Measurements from ENCODE around the gene RHEB.

RHEB gene

DNA sequence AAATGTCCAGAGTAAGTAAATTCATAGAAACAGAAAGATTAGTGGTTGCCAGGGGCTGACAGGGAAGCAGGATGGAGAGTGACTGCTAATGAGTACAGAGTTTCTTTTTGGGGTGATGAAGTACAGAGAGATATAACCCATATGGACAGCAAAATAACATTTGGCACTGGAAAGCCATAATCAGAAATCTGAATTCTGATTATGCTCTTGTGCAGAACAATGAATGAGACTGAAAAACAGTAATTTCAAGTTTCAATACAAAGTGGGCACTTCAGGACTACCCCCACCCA lies 4.5 kb downstream of the RHEB start:
- DNase-seq, result no peak
- no peaks in the 10 kb centered on the region for H3K9me3 Mint-ChIP-seq
- peaks cover 53% of the 10 kb centered on the region for H3K36me3 Mint-ChIP-seq (ENCODE audit: low read depth)
- no peaks in the 10 kb centered on the region for H3K27me3 Mint-ChIP-seq
- H3K4me1 Mint-ChIP-seq (ENCODE audit: low read depth), result peaks cover 73% of the 10 kb centered on the region
- H3K4me3 Mint-ChIP-seq, result peak overlapping the region; percentile 50
- H3K27ac Mint-ChIP-seq, result peak overlapping the region; percentile 50

GRCh38 chr7:151514461-151515275 lies 5.0 kb downstream of the RHEB start:
- no peaks in the 10 kb centered on the region for H3K9me3 Mint-ChIP-seq
- H3K4me1 Mint-ChIP-seq (ENCODE audit: low read depth), result peaks cover 76% of the 10 kb centered on the region
- peak overlapping the region; percentile 50 for H3K27ac Mint-ChIP-seq
- H3K27me3 Mint-ChIP-seq, result no peaks in the 10 kb centered on the region
- DNase-seq, result no peak
- peaks cover 57% of the 10 kb centered on the region for H3K36me3 Mint-ChIP-seq (ENCODE audit: low read depth)
- peak overlapping the region; percentile 50 for H3K4me3 Mint-ChIP-seq

DNA sequence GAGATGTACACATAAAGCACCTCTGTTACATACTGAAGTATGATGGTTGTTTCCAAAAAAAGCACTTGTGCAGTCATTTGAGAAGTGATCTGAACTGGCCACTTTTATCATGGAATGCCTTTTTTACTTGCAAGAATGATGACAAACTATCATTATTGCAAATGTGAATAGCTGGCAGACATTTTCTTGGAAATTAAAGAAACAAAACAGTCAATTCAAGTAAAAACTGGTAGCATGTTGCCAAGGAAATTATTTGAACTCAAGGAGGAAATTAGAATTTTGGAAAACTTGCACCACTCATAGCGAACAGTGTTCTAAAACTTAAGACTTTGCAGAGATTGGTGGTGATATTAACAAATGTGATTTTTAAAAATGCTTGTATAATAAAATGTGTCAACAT lies 6.6 kb downstream of the RHEB start:
- no peaks in the 10 kb centered on the region for H3K27me3 Mint-ChIP-seq
- H3K36me3 Mint-ChIP-seq (ENCODE audit: low read depth), result peaks cover 50% of the 10 kb centered on the region
- no peak for DNase-seq
- H3K27ac Mint-ChIP-seq, result no peak overlapping the region
- peaks cover 87% of the 10 kb centered on the region for H3K4me1 Mint-ChIP-seq (ENCODE audit: low read depth)
- H3K4me3 Mint-ChIP-seq, result no peak overlapping the region
- no peaks in the 10 kb centered on the region for H3K9me3 Mint-ChIP-seq

GRCh38 chr7:151512353-151512752 lies 7.3 kb downstream of the RHEB start:
- Mint-ChIP-seq H3K27me3 (no peaks in the 10 kb centered on the region), H3K36me3 (ENCODE audit: low read depth) (peaks cover 43% of the 10 kb centered on the region), H3K9me3 (no peaks in the 10 kb centered on the region), H3K27ac (no peak overlapping the region), H3K4me1 (ENCODE audit: low read depth) (peaks cover 85% of the 10 kb centered on the region), H3K4me3 (no peak overlapping the region)
- DNase-seq, result no peak

GRCh38 chr7:151511946-151512345 lies 7.7 kb downstream of the RHEB start:
- Mint-ChIP-seq H3K4me1 (ENCODE audit: low read depth) (peaks cover 85% of the 10 kb centered on the region), H3K9me3 (no peaks in the 10 kb centered on the region), H3K27ac (no peak overlapping the region), H3K36me3 (ENCODE audit: low read depth) (peaks cover 41% of the 10 kb centered on the region), H3K27me3 (no peaks in the 10 kb centered on the region), H3K4me3 (no peak overlapping the region)
- no peak for DNase-seq

DNA sequence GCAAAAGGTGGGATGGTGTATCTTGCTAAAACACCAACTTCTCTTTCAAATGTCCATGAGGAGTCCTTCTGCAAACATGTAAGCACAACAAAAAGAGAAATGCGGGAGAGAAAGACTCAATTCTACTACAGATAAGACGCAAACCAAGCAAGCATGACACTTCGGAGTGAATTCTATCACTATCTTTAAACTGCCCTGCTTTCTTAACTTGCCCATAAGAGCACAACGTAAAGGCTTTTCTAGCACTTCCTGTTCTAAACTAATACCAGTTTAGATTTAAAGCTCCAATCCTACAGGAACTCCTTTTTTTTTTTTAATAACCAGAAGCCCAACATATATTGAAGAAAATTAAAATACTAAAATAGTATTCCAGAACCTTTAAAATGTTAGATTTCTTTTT lies 8.4 kb downstream of the RHEB start:
- Mint-ChIP-seq H3K4me1 (ENCODE audit: low read depth) (peaks cover 85% of the 10 kb centered on the region), H3K36me3 (ENCODE audit: low read depth) (peaks cover 39% of the 10 kb centered on the region), H3K4me3 (no peak overlapping the region), H3K9me3 (no peaks in the 10 kb centered on the region), H3K27ac (no peak overlapping the region), H3K27me3 (no peaks in the 10 kb centered on the region)
- no peak for DNase-seq

- no peak for DNase-seq
- peaks cover 33% of the 10 kb centered on the region for H3K36me3 Mint-ChIP-seq (ENCODE audit: low read depth)
- no peaks in the 10 kb centered on the region for H3K9me3 Mint-ChIP-seq
- H3K4me1 Mint-ChIP-seq (ENCODE audit: low read depth), result peaks cover 83% of the 10 kb centered on the region
- peak overlapping the region; percentile 17 for H3K27ac Mint-ChIP-seq
- H3K27me3 Mint-ChIP-seq, result no peaks in the 10 kb centered on the region
- no peak overlapping the region for H3K4me3 Mint-ChIP-seq
Measured at GRCh38 chr7:151509670-151510333, 9.9 kb downstream of the RHEB start.

- Mint-ChIP-seq H3K4me1 (ENCODE audit: low read depth) (peaks cover 81% of the 10 kb centered on the region), H3K36me3 (ENCODE audit: low read depth) (peaks cover 30% of the 10 kb centered on the region), H3K27ac (no peak overlapping the region), H3K27me3 (no peaks in the 10 kb centered on the region), H3K9me3 (no peaks in the 10 kb centered on the region), H3K4me3 (no peak overlapping the region)
- no peak for DNase-seq
Measured at GRCh38 chr7:151508991-151509390, 10.7 kb downstream of the RHEB start.

- Mint-ChIP-seq H3K36me3 (ENCODE audit: low read depth) (peaks cover 27% of the 10 kb centered on the region), H3K4me3 (no peak overlapping the region), H3K27me3 (no peaks in the 10 kb centered on the region), H3K27ac (no peak overlapping the region), H3K9me3 (no peaks in the 10 kb centered on the region), H3K4me1 (ENCODE audit: low read depth) (peaks cover 81% of the 10 kb centered on the region)
- DNase-seq, result no peak
Measured at GRCh38 chr7:151507806-151508205, 11.9 kb downstream of the RHEB start.

DNA sequence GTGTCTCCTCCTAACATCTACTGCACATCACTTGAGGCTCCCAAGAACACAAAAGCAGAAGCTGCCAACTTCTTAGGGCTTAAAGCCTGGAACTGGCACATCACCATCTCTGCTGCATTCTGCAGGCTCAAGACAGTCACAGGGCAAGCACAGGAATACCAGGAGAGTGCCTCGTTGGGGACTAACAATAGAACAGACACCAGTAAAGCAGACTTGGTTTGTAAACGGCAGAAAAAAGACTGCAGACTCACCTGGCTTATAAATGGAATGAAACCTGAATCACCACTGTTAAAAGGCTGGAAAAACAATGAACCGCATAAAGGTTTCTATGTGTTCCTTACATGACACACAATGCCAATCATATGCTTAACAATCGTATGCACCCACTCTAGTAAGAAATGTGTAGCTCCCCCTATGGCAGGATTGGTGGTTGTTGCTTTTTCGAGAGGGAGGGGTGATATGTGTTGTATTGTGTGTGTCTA lies 12.8 kb downstream of the RHEB start:
- Mint-ChIP-seq H3K4me3 (no peak overlapping the region), H3K27ac (no peak overlapping the region), H3K9me3 (no peaks in the 10 kb centered on the region), H3K36me3 (ENCODE audit: low read depth) (peaks cover 27% of the 10 kb centered on the region), H3K27me3 (no peaks in the 10 kb centered on the region), H3K4me1 (ENCODE audit: low read depth) (peaks cover 80% of the 10 kb centered on the region)
- DNase-seq, result no peak

DNA sequence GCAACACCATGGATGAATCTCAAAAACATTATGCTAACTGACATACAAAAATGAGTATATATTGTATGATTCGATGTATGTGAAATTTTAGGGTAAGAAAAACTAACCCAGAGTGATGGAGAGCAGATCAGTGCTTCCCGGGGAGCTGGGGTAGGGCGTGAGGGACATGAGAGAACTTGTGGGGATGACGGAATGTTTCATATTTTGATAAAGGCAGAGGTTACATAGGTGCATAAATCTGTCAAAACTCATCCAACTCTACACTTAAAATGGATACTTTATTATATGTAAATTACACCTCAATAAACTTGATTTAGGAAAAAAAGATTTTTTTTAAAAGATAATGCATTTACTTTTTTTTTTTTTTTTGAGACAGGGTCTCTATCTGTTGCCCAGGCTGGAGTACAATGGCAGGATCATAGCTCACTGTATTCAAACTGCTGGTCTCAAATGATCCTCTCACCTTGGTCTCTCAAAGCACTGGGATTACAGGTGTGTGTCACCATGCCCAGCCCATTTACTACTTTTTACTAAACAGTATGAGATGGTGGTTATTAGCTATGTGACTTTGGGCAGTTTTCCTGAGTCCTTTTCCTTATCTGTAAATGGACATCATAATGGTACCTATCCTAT lies 13.7 kb downstream of the RHEB start:
- Mint-ChIP-seq H3K4me3 (no peak overlapping the region), H3K4me1 (ENCODE audit: low read depth) (peaks cover 80% of the 10 kb centered on the region), H3K9me3 (no peaks in the 10 kb centered on the region)

GRCh38 chr7:151505433-151505832 lies 14.3 kb downstream of the RHEB start:
- Mint-ChIP-seq H3K4me1 (ENCODE audit: low read depth) (peaks cover 81% of the 10 kb centered on the region), H3K4me3 (no peak overlapping the region), H3K9me3 (no peaks in the 10 kb centered on the region), H3K36me3 (ENCODE audit: low read depth) (peaks cover 34% of the 10 kb centered on the region), H3K27me3 (no peaks in the 10 kb centered on the region), H3K27ac (no peak overlapping the region)
- DNase-seq, result no peak

More for the DNA sequence above, 13.7 kb downstream of the RHEB start:
- H3K36me3 Mint-ChIP-seq (ENCODE audit: low read depth), result peaks cover 31% of the 10 kb centered on the region
- no peak overlapping the region for H3K27ac Mint-ChIP-seq
- no peak for DNase-seq
- no peaks in the 10 kb centered on the region for H3K27me3 Mint-ChIP-seq

DNA sequence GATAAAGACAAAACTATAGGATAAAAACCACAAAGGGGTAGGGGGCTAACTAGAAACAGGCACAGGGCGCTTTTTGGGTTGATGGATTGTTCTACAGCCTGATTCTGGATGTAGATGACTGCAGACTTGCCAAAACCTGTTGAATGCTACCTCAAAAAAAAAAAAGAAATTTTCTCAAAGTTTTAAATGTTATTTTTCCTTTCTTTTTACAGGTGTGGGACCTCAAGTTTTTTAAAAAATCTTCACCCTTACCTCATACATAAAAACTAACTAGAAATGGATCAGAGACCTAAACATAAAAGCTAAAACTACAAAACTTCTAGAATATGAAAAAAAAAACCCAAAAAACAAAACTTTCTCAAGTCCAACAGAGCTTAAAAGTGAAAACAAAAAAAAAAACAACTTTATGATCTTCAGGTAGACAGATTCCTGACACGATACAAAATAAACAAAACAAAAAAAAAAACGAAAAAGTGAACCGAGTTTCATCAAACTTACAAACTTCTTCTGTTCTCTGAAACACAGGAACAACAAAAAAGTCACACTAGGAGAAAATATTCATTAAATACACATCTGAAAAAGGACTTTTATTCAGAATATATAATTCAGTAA lies 14.9 kb downstream of the RHEB start:
- DNase-seq, result no peak
- Mint-ChIP-seq H3K36me3 (ENCODE audit: low read depth) (peaks cover 35% of the 10 kb centered on the region), H3K4me3 (no peak overlapping the region), H3K9me3 (no peaks in the 10 kb centered on the region), H3K27ac (no peak overlapping the region), H3K4me1 (ENCODE audit: low read depth) (peaks cover 80% of the 10 kb centered on the region), H3K27me3 (no peaks in the 10 kb centered on the region)

- Mint-ChIP-seq H3K4me3 (no peak overlapping the region), H3K36me3 (ENCODE audit: low read depth) (peaks cover 35% of the 10 kb centered on the region), H3K4me1 (ENCODE audit: low read depth) (peaks cover 80% of the 10 kb centered on the region), H3K9me3 (no peaks in the 10 kb centered on the region), H3K27me3 (no peaks in the 10 kb centered on the region), H3K27ac (no peak overlapping the region)
- DNase-seq, result no peak
Measured at GRCh38 chr7:151503902-151504714, 15.6 kb downstream of the RHEB start.
